K562 (cell line): ENCODE data around the gene SLC25A48. TPM values are rescaled to one million over a fixed set of nuclear protein-coding genes. Genes with fewer than 3 reads are reported as not detected.

ENCODE experiments used
- ATAC-seq: fragments of 200-7000 bp; cut with Tn5 transposase; 3 replicates; pipeline ENCODE4 v1.9.1; 2020; ENCODE audit warnings: moderate library complexity
- BruUV-seq: library from RNA; stranded (reverse); fragments of 400-500 nt; replicated peaks from 2 replicates; lab custom pipeline; 2021; lab: Mats Ljungman, UMichigan
- CTCF ChIA-PET: fragments of 300-600 bp; formaldehyde crosslinking; extraction: SDS; loops from one replicate; lab custom pipeline; 2021; ENCODE audit warnings: low intra/inter-chr PET ratio; lab: Yijun Ruan, JAX
- POLR2A ChIA-PET: fragments of 300-600, 350-650 bp; sonication (Branson Sonifier 250); formaldehyde crosslinking; extraction: SDS; loops from one replicate; lab custom pipeline; 2021; ENCODE audit warnings: antibody characterized with exemption, inconsistent platforms; lab: Yijun Ruan, JAX
- DNase-seq, 4 experiments: peaks; one replicate each; pipeline versions ENCODE4 v3.0.0 to v3.0.0-alpha.2; 2011 to 2018; ENCODE audit warnings: low spot score in 3 of 4, mixed read lengths in 3 of 4; ENCODE audit errors: extremely low read depth in 1 of 4
- FAIRE-seq: peaks from 2 replicates; lab custom pipeline; 2011; peaks lifted over from hg19 to GRCh38; lab: Jason Lieb, UNC
- H2AFZ ChIP-seq: 2 replicates; pipeline ENCODE4 v1.6.0; 2011; ENCODE audit warnings: low read depth, low read length, control low read depth, inconsistent platforms
- H3K27ac ChIP-seq: fragments of 200-600 bp; 3 replicates; pipeline ENCODE4 v1.8.0; 2011; ENCODE audit warnings: low read depth, mild to moderate bottlenecking, control low read depth, inconsistent platforms, low read length, moderate library complexity, mixed read lengths; ENCODE audit errors: extremely low read depth
- H3K27me3 ChIP-seq, 2 experiments: fragments of 300-600 bp in 1 of 2; 2 replicates in 1 of 2; 3 replicates in 1 of 2; pipeline versions ENCODE4 v1.6.0 to v1.8.0; 2011; ENCODE audit warnings: inconsistent platforms in 2 of 2, low read length in 2 of 2, mild to moderate bottlenecking in 1 of 2, mixed read lengths in 1 of 2, moderate library complexity in 1 of 2; ENCODE audit not compliant: control insufficient read depth in 2 of 2, insufficient read depth in 2 of 2
- H3K36me3 ChIP-seq: fragments of 300-600 bp; 3 replicates; pipeline ENCODE4 v1.8.0; 2011; ENCODE audit warnings: mild to moderate bottlenecking, low read length, inconsistent platforms; ENCODE audit not compliant: control insufficient read depth, insufficient read depth
- H3K4me1 ChIP-seq, 2 experiments: fragments of 200-600 bp in 1 of 2; replicated peaks in 1 of 2; 2 replicates in 1 of 2; 3 replicates in 1 of 2; pipeline versions ENCODE4 v1.5.1 to v1.8.0; 2011; ENCODE audit warnings: inconsistent platforms in 2 of 2, low read length in 2 of 2, mild to moderate bottlenecking in 1 of 2, mixed read lengths in 1 of 2, moderate library complexity in 1 of 2; ENCODE audit not compliant: control insufficient read depth in 2 of 2, insufficient read depth in 2 of 2
- H3K4me2 ChIP-seq: 2 replicates; pipeline ENCODE4 v1.6.1; 2011; ENCODE audit warnings: low read length, control low read depth, inconsistent platforms, mixed read lengths; ENCODE audit not compliant: insufficient read depth
- H3K4me3 ChIP-seq: fragments of 200-600 bp; sonication (generic), shearing (Covaris generic); 2 replicates; pipeline ENCODE4 v1.5.1; 2016; ENCODE audit warnings: control low read depth, inconsistent platforms
- H3K79me2 ChIP-seq: fragments of 200-600 bp; 3 replicates; pipeline ENCODE4 v1.8.0; 2011; ENCODE audit warnings: low read length, inconsistent platforms; ENCODE audit not compliant: control insufficient read depth, insufficient read depth
- H3K9ac ChIP-seq, 2 experiments: 2 replicates each; pipeline versions ENCODE4 v1.6.0 to v1.6.1; 2011; ENCODE audit warnings: low read depth in 2 of 2, low read length in 2 of 2, control low read depth in 1 of 2, inconsistent platforms in 1 of 2, mild to moderate bottlenecking in 1 of 2, mixed read lengths in 1 of 2; ENCODE audit not compliant: insufficient read depth in 1 of 2
- H3K9me1 ChIP-seq: one replicate; pipeline ENCODE4 v1.6.0; 2011; ENCODE audit warnings: inconsistent platforms, mild to moderate bottlenecking, low read length, moderate library complexity; ENCODE audit not compliant: control insufficient read depth, insufficient read depth
- H3K9me3 ChIP-seq: replicated peaks from 2 replicates; pipeline ENCODE4 v1.5.1; 2011; ENCODE audit warnings: low read depth, low read length, inconsistent platforms; ENCODE audit not compliant: control insufficient read depth, insufficient read depth
- H4K20me1 ChIP-seq: replicated peaks from 2 replicates; pipeline ENCODE4 v1.6.1; 2011; ENCODE audit warnings: low read length, inconsistent platforms, mixed read lengths; ENCODE audit not compliant: control insufficient read depth, insufficient read depth
- ARNT ChIP-seq, 2 experiments: fragments of 450-650 bp; IDR thresholded peaks; 2 replicates each; pipeline ENCODE4 v1.6.1; 2016; ENCODE audit warnings: mild to moderate bottlenecking in 1 of 2
- ETS2 ChIP-seq: IDR thresholded peaks from 2 replicates; pipeline ENCODE4 v1.6.1; 2016; ENCODE audit warnings: borderline replicate concordance, missing genetic modification characterization, mild to moderate bottlenecking, moderate library complexity, missing compliant biosample characterization; ENCODE audit not compliant: poor library complexity, severe bottlenecking
- EZH2 ChIP-seq: IDR thresholded peaks from 2 replicates; pipeline ENCODE4 v1.6.1; 2012; ENCODE audit warnings: low read depth, mild to moderate bottlenecking, inconsistent platforms, low read length, borderline replicate concordance
- FOXA1 ChIP-seq: fragments of 450-650 bp; IDR thresholded peaks from 2 replicates; pipeline ENCODE4 v1.6.1; 2016; ENCODE audit warnings: mild to moderate bottlenecking, borderline replicate concordance
- FOXK1 ChIP-seq: sonication (generic); formaldehyde crosslinking; IDR thresholded peaks from 2 replicates; pipeline ENCODE4 v1.8.0; 2022; ENCODE audit warnings: missing genetic modification reagents, mild to moderate bottlenecking, borderline replicate concordance
- GABPB1 ChIP-seq: sonication (generic); formaldehyde crosslinking; IDR thresholded peaks from 2 replicates; pipeline ENCODE4 v1.8.0; 2022; ENCODE audit warnings: mild to moderate bottlenecking, missing genetic modification reagents
- GATAD2A ChIP-seq: fragments of 450-650 bp; IDR thresholded peaks from 2 replicates; pipeline ENCODE4 v1.6.1; 2017
- KDM2B ChIP-seq: fragments of 250-450 bp; sonication (Bioruptor Pico); IDR thresholded peaks from 2 replicates; pipeline ENCODE4 v1.8.0; 2021; ENCODE audit warnings: mild to moderate bottlenecking, moderate library complexity
- RUNX1 ChIP-seq: sonication (generic); IDR thresholded peaks from 2 replicates; pipeline ENCODE4 v1.6.1; 2016; ENCODE audit warnings: antibody characterized with exemption, low read depth
- SAFB2 ChIP-seq: fragments of 200-400 bp; formaldehyde crosslinking; IDR thresholded peaks from 2 replicates; pipeline ENCODE4 v1.6.1; 2018; ENCODE audit warnings: borderline replicate concordance, low read length, low read depth, moderate library complexity; ENCODE audit not compliant: severe bottlenecking
- SIRT6 ChIP-seq: IDR thresholded peaks from one replicate; pipeline ENCODE4 v1.6.1; 2012; ENCODE audit warnings: low read depth, mild to moderate bottlenecking, control low read depth, inconsistent platforms, low read length, moderate library complexity
- SRSF7 ChIP-seq: fragments of 200-400 bp; formaldehyde crosslinking; optimal IDR thresholded peaks from 2 replicates; pipeline ENCODE3; 2017; ENCODE audit warnings: mild to moderate bottlenecking, low read depth, low read length
- TGIF2 ChIP-seq: sonication (generic); formaldehyde crosslinking; IDR thresholded peaks from 2 replicates; pipeline ENCODE4 v1.8.1; 2022; ENCODE audit warnings: mild to moderate bottlenecking, missing genetic modification reagents, moderate library complexity
- TOE1 ChIP-seq, 2 experiments: fragments of 450-650 bp in 1 of 2; sonication (generic) in 1 of 2; formaldehyde crosslinking in 1 of 2; IDR thresholded peaks; 2 replicates each; pipeline versions ENCODE4 v1.7.1 to v1.8.0; 2016 to 2022; ENCODE audit warnings: borderline replicate concordance in 2 of 2, mild to moderate bottlenecking in 2 of 2, antibody characterized with exemption in 1 of 2, inconsistent platforms in 1 of 2, low read depth in 1 of 2, missing genetic modification reagents in 1 of 2, moderate library complexity in 1 of 2
- USF1 ChIP-seq: sonication (generic); formaldehyde crosslinking; IDR thresholded peaks from 2 replicates; pipeline ENCODE4 v1.9.0; 2022; ENCODE audit warnings: mild to moderate bottlenecking, missing genetic modification reagents
- ZEB2 ChIP-seq: fragments of 450-650 bp; IDR thresholded peaks from 2 replicates; pipeline ENCODE4 v1.6.1; 2016
- WGBS: fragments of 100-300 bp; shearing (Covaris generic); methylation state at CpG from one replicate; pipeline ENCODE4 v1.1.6; 2016; ENCODE audit warnings: low coverage, mixed read lengths; ENCODE audit not compliant: insufficient coverage; ENCODE audit errors: missing lambda C conversion rate; 5-methylcytosine and 5-hydroxymethylcytosine counted together
- in situ Hi-C: fragments of 300-500 bp; cut with MboI; formaldehyde crosslinking; loops from 4 replicates; pipeline ENCODE4 v1.15.0; 2018; ENCODE audit warnings: inconsistent platforms, mixed read lengths
- intact Hi-C: fragments of 100-400 bp; cut with micrococcal nuclease; formaldehyde crosslinking; loops from 2 replicates; pipeline ENCODE4 v1.14.2; 2022
- polyA plus RNA-seq, 8 experiments: library from polyadenylated mRNA; depleted of rRNA in 4 of 8; stranded (reverse) in 5 of 8; unstranded in 3 of 8; fragments of >200 nt; fragmentation: Nextera tagmentation in 2 of 8; fragmentation: Illumina TruSeq in 1 of 8; extraction: Ambion mirVana in 2 of 8; extraction: Trizol in 1 of 8; gene quantifications; 2 replicates each; pipeline versions ENCODE4 v1.2.1 to v1.2.3, GENCODE V29; 2011 to 2014; ENCODE audit warnings: inconsistent platforms in 1 of 8, missing spikeins in 1 of 8
- total RNA-seq, 7 experiments: library from RNA; depleted of rRNA in 6 of 7; stranded (reverse); fragments of >200 nt in 6 of 7; fragmentation: Illumina TruSeq in 2 of 7; extraction: Trizol in 2 of 7; gene quantifications; 2 replicates each; pipeline versions ENCODE4 v1.2.1 to v1.2.3, GENCODE V29; 2011 to 2021; ENCODE audit warnings: low replicate concordance in 1 of 7

Gene SLC25A48
- total and polyA plus RNA-seq, 9 of the 15 experiments (the other 6 are each of a cell fraction or from before 2014, with no cell fraction given) = 0.08 to 0.35 (median 0.23) TPM; not detected in 1

- Histone ChIP-seq H3K36me3 (no peaks in the 10 kb centered on the region), H3K9me1 (no peaks in the 10 kb centered on the region), H3K27ac (no peak overlapping the region), H4K20me1 (no peaks in the 10 kb centered on the region), H2AFZ (no peak overlapping the region), H3K79me2 (no peaks in the 10 kb centered on the region), H3K4me1 (no peaks in the 10 kb centered on the region), H3K4me2 (no peak overlapping the region), H3K9ac (no peak overlapping the region), H3K9me3 (no peaks in the 10 kb centered on the region), H3K27me3 (peaks cover 4 to 24% of the 10 kb centered on the region in 2 experiments; a peak in 3 of 5 replicates), H3K4me3 (no peak overlapping the region)
- no peak for FAIRE-seq
- ChIA-PET CTCF (no interaction called here), POLR2A (no interaction called here)
- no TSS peak for BruUV-seq
- DNase-seq = no peak
- no peak for TF ChIP-seq GATAD2A
- TF ChIP-seq SAFB2 = no peak
- TF ChIP-seq KDM2B = no peak
- no peak for ATAC-seq
- intact Hi-C loops (no loop called here), in situ Hi-C loops (loop anchor here (5.0 kb wide), 1 partner anchor 353 kb away; no protein-coding TSS in a partner anchor)
- 0% methylated on average over 2 of the region's 3 CpGs for WGBS
Measured at GRCh38 chr5:135814812-135815211, 19.7 kb upstream of the SLC25A48 start.

- ChIA-PET POLR2A (no interaction called here), CTCF (no interaction called here)
- peaks cover 4% of the 10 kb centered on the region; the same call in 1 of the 2 replicates for H4K20me1 ChIP-seq
- no peak overlapping the region for H3K27ac ChIP-seq
- no peaks in the 10 kb centered on the region for H3K9me3 ChIP-seq
- no peak overlapping the region for H2AFZ ChIP-seq
- no peaks in the 10 kb centered on the region for H3K79me2 ChIP-seq
- no peak for ATAC-seq
- no peaks in the 10 kb centered on the region for H3K9me1 ChIP-seq
- no peak for DNase-seq
- 0% methylated on average over 5 of the region's 5 CpGs for WGBS
- H3K4me1 ChIP-seq = no peaks in the 10 kb centered on the region
- no peak for FAIRE-seq
- intact Hi-C loops (no loop called here), in situ Hi-C loops (no loop called here)
- no TSS peak for BruUV-seq
- H3K4me3 ChIP-seq = no peak overlapping the region
- no peak overlapping the region for H3K4me2 ChIP-seq
- H3K27me3 ChIP-seq = peaks cover 0 to 11% of the 10 kb centered on the region in 2 experiments; a peak in 2 of 5 replicates
- no peak overlapping the region for H3K9ac ChIP-seq
- H3K36me3 ChIP-seq = no peaks in the 10 kb centered on the region
- TF ChIP-seq FOXK1 (CRISPR knock-in tag) (no peak), EZH2 (no peak), SRSF7 (no peak), TOE1 (IDR thresholded peaks at IDR 0.05; ENCODE audit: borderline replicate concordance) (no peak), TOE1 (CRISPR knock-in tag; IDR thresholded peaks at IDR 0.05; ENCODE audit: borderline replicate concordance, low read depth) (no peak), ZEB2 (no peak), ARNT (IDR thresholded peaks at IDR 0.05) (no peak), SIRT6 (no peak), RUNX1 (no peak), TGIF2 (no peak), ETS2 (no peak), GABPB1 (no peak), FOXA1 (no peak), USF1 (no peak)
Measured at GRCh38 chr5:135821061-135821801, 13.2 kb upstream of the SLC25A48 start.
